ENCODE data around the gene CYTH2. TPM values are rescaled to one million over a fixed set of nuclear protein-coding genes. Genes with fewer than 3 reads are reported as not detected.

The CYTH2 gene
- polyA plus RNA-seq, 2 of the 4 experiments (the other 2 are of a cell fraction): 33.4 to 50.5 TPM

DNA sequence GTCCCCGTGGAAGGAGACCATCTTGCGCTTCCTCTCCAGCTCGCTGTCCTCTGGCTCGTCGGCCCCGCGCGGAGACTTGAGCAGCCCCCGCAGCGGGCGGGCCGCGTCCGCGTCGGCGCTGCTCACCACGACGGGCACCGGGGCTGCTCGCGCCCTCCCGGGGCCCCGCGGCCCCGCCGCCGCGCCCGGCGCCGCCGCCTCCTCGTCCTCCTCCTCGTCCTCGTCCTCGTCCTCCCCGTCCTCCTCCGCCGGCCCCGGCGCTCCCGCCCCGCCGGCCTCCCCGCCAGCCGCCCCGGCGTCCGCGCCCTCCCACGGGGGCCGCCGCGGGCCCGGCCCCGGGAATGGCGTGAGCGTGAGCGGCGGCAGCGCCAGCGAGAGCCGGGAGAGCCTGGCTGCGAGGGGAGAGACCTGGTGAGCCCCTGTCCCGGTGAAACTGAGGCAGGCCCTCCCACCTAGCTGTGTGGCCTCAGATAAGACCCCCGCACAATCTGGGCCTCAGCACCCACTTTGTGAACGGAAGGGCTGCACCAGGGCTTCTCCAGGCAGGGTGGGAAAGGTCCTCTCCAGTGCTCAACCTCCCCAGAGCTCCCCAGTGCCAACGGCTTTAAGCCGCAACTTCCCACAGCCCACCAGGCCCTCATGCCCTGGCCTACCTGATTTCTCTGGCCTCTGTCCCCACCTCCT, 24.7 kb downstream of the CYTH2 start (continued):
- TF ChIP-seq PHF8 (IDR thresholded peaks at IDR 0.05; ENCODE audit: borderline replicate concordance, low read depth) (peak; percentile 80; the same call in 1 of the 2 replicates), JUN (IDR thresholded peaks at IDR 0.05) (peak in 1 of 2 experiments; percentile 84; a peak in 3 of 5 replicates), CBX2 (IDR thresholded peaks at IDR 0.05; ENCODE audit: borderline replicate concordance, low read depth) (no peak)

DNA sequence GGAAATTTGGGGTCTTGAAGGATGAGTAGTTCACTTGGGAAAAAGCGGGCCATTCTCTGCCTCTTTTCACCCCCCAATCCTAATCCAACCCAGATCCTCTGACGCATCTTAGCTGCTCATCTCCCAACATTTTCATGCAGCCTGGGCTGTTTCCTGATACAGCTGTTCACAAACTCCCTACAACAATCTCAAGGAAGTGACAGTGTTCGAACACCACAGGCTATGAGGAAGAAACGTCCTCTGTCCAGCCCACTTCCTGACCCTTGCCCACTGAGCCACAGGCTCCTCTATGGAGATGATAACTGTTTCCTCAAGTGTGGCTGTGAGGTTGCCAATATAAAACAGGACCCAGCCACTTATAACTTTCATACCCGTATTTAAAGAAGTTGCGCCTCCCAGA, 26.2 kb downstream of the CYTH2 start:
- ChIA-PET POLR2A (no interaction called here), CTCF (interaction anchor here (0.6 to 9.5 kb wide), 9 partner anchors 11 to 309 kb away, joined by 3 to 152 read pairs (median 4); no protein-coding TSS in a partner anchor)
- peaks cover 28% of the 10 kb centered on the region for H3K4me1 ChIP-seq
- peak overlapping the region in 1 of 2 experiments; percentile 30; a peak in 1 of 6 replicates for H3K27ac ChIP-seq
- H3K4me2 ChIP-seq: no peak overlapping the region
- WGBS (ENCODE audit: missing lambda C conversion rate): 79% methylated on average over 6 of the region's 6 CpGs
- H3K9me3 ChIP-seq: no peaks in the 10 kb centered on the region
- FAIRE-seq (no peak), ATAC-seq (no peak), DNase-seq (ENCODE audit: low read depth in 1 of 2, low spot score in 1 of 2) (no peak)
- H3K4me3 ChIP-seq: no peak overlapping the region
- no peak for TF ChIP-seq CBX8 (IDR thresholded peaks at IDR 0.05)
- no peak for TF ChIP-seq RAD21 (conservative IDR thresholded peaks at IDR 0.05 in 1 of 2, IDR thresholded peaks at IDR 0.05 in 1 of 2)
- no peak for TF ChIP-seq HMGXB4 (CRISPR knock-in tag; IDR thresholded peaks at IDR 0.05; ENCODE audit: borderline replicate concordance)
- TF ChIP-seq JUNB (IDR thresholded peaks at IDR 0.05): no peak
- no peak for TF ChIP-seq TFCP2L1 (CRISPR knock-in tag; IDR thresholded peaks at IDR 0.05)
- TF ChIP-seq MAFK (IDR thresholded peaks at IDR 0.05; ENCODE audit: partially characterized antibody): no peak
- no peak for TF ChIP-seq NPAS2 (CRISPR knock-in tag; IDR thresholded peaks at IDR 0.05; ENCODE audit: borderline replicate concordance)
- TF ChIP-seq HOXB5 (CRISPR knock-in tag; IDR thresholded peaks at IDR 0.05): no peak
- no peak for TF ChIP-seq SMC3 (IDR thresholded peaks at IDR 0.05)
- TF ChIP-seq RNF2 (IDR thresholded peaks at IDR 0.05; ENCODE audit: borderline replicate concordance, low read depth): no peak

DNA sequence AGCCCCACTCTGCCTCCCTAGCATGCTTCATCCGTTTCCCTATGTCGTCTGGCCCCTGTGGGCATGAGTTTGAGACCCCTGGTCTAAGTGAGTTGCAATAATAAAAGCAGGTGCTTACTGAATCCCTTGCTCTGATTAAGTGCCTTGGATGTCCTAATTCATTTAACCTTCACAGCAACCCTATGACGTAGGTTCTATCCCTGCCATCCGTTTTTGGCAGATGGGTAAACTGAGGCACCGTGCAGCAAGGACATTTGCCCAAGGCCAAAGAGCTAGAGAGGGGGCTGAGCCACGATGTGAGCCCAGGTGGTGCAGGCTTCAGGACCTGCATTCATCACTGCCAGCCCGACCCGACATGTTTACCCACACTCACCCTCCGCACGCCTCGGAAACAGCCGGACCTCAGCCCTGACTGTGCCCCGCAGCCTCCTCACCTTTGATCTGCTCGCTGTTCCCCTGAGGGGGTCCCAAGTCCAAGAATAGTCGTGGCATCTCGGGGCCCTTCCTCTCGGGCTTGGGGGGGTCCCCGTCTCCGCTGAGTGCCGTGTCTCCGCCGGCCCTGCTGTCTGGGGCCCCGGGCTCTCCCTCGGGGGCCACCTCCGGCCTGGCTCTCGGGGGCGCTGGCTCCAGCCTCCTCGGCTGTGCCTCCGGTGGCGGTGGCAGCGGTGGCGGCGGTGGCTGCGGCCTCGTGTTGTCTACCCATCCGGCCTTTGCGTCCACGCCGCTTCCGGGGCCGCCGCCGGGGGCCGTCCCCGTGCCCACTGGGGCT, 28.0 kb downstream of the CYTH2 start:
- Histone ChIP-seq H3K9me3 (no peaks in the 10 kb centered on the region), H3K4me3 (no peak overlapping the region), H3K4me2 (no peak overlapping the region), H3K4me1 (peaks cover 22% of the 10 kb centered on the region), H3K27ac (no peak overlapping the region)
- TF ChIP-seq, protein P1, sequence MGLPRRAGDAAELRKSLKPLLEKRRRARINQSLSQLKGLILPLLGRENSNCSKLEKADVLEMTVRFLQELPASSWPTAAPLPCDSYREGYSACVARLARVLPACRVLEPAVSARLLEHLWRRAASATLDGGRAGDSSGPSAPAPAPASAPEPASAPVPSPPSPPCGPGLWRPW (IDR thresholded peaks at IDR 0.05): no peak
- TF ChIP-seq SREBF2 (IDR thresholded peaks at IDR 0.05): no peak
- TF ChIP-seq NR3C1 (IDR thresholded peaks at IDR 0.05): no peak
- TF ChIP-seq, protein P2, sequence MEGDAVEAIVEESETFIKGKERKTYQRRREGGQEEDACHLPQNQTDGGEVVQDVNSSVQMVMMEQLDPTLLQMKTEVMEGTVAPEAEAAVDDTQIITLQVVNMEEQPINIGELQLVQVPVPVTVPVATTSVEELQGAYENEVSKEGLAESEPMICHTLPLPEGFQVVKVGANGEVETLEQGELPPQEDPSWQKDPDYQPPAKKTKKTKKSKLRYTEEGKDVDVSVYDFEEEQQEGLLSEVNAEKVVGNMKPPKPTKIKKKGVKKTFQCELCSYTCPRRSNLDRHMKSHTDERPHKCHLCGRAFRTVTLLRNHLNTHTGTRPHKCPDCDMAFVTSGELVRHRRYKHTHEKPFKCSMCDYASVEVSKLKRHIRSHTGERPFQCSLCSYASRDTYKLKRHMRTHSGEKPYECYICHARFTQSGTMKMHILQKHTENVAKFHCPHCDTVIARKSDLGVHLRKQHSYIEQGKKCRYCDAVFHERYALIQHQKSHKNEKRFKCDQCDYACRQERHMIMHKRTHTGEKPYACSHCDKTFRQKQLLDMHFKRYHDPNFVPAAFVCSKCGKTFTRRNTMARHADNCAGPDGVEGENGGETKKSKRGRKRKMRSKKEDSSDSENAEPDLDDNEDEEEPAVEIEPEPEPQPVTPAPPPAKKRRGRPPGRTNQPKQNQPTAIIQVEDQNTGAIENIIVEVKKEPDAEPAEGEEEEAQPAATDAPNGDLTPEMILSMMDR (IDR thresholded peaks at IDR 0.05): no peak
- TF ChIP-seq, protein P3, sequence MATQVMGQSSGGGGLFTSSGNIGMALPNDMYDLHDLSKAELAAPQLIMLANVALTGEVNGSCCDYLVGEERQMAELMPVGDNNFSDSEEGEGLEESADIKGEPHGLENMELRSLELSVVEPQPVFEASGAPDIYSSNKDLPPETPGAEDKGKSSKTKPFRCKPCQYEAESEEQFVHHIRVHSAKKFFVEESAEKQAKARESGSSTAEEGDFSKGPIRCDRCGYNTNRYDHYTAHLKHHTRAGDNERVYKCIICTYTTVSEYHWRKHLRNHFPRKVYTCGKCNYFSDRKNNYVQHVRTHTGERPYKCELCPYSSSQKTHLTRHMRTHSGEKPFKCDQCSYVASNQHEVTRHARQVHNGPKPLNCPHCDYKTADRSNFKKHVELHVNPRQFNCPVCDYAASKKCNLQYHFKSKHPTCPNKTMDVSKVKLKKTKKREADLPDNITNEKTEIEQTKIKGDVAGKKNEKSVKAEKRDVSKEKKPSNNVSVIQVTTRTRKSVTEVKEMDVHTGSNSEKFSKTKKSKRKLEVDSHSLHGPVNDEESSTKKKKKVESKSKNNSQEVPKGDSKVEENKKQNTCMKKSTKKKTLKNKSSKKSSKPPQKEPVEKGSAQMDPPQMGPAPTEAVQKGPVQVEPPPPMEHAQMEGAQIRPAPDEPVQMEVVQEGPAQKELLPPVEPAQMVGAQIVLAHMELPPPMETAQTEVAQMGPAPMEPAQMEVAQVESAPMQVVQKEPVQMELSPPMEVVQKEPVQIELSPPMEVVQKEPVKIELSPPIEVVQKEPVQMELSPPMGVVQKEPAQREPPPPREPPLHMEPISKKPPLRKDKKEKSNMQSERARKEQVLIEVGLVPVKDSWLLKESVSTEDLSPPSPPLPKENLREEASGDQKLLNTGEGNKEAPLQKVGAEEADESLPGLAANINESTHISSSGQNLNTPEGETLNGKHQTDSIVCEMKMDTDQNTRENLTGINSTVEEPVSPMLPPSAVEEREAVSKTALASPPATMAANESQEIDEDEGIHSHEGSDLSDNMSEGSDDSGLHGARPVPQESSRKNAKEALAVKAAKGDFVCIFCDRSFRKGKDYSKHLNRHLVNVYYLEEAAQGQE (IDR thresholded peaks at IDR 0.05): no peak
- TF ChIP-seq CBX2 (IDR thresholded peaks at IDR 0.05; ENCODE audit: borderline replicate concordance, low read depth): no peak
- TF ChIP-seq FOXS1 (CRISPR knock-in tag; IDR thresholded peaks at IDR 0.05): no peak
- TF ChIP-seq GATA3 (IDR thresholded peaks at IDR 0.05; ENCODE audit: borderline replicate concordance): no peak
- DNase-seq (ENCODE audit: low read depth in 1 of 2, low spot score in 1 of 2): no peak
- ChIA-PET POLR2A (interaction anchor here (0.6 to 1.4 kb wide), 2 partner anchors 30 to 87 kb away, joined by 4 to 5 read pairs; no protein-coding TSS in a partner anchor), CTCF (interaction anchor here (1.0 to 9.4 kb wide), 6 partner anchors 7 to 112 kb away, joined by 3 to 152 read pairs (median 12); no protein-coding TSS in a partner anchor)
- no peak for FAIRE-seq
- ATAC-seq: no peak
- WGBS (ENCODE audit: missing lambda C conversion rate): 88% methylated on average over 38 of the region's 45 CpGs

Data from A549 (cell line).